GM10266 (cell line): Measurements from ENCODE around the gene KLHL3.

Source experiments
- DNase-seq: peaks from one replicate; pipeline ENCODE4 v3.0.0; 2012; ENCODE audit errors: extremely low spot score
- CTCF ChIP-seq: IDR thresholded peaks from 2 replicates; pipeline ENCODE4 v1.5.1; 2012; ENCODE audit warnings: mild to moderate bottlenecking, low read depth; ENCODE audit not compliant: control insufficient read depth, insufficient read depth; ENCODE audit errors: missing control alignments

KLHL3 gene

GRCh38 chr5:137666901-137667300 lies 69.0 kb downstream of the KLHL3 start:
- DNase-seq: no peak

DNA sequence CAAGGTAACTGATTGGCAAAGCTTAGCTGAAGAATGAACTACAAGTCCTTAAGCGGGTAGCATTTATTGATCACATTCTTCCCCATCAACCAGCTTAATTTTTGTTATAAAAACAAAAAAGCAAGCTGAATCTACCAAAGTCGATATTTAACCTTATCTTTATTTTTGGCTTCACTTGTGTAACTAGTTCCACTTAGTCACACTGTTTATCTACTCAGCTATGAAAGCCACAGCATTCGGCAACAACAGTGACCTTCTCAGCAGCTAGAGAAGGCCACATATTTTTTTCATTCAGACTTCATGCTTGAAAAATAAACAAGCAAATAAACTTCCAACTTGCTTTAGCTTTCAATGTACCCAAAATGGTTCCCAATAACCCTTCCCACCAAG lies 69.4 kb downstream of the KLHL3 start:
- TF ChIP-seq CTCF: no peak
- DNase-seq: no peak

More at GRCh38 chr5:137666901-137667300, 69.0 kb downstream of the KLHL3 start:
- TF ChIP-seq CTCF: no peak

DNA sequence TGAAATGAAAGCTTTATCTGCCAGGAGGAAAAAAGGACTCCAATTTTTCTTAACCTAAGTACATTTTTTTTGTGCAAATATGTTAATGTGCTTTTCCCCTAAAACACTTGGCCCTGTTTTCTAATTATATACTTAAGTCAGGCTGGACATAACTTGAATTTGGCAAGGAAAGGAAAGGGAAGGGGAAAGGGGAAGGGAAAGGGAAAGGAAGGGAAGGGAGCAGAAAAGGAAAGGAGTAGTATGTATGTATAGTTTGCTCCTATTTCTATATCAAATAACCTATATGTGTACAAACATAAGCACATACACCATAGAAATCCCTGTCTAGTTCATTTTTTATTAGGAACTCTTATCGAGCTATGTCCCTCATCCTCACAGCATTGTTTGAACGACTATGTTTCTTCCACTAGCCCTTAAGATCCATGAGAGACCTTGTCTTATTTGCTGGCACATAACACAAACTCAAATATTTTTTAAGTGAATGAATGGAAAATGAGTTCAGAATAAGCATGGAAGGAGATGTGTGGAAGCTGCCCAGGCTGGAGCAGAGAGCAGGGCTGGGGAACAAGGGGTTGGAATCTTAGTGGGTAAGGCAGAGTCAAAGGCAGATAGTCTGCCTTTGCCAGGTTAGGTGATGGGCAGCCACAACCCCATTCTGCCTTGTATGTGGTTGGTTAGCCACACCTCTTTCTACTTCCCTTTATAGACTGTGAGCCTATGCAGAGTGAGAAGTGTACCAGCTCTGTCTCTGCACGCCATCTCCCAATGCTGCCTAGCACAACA lies 70.0 kb downstream of the KLHL3 start:
- peak; percentile 51 for DNase-seq
- TF ChIP-seq CTCF: no peak

GRCh38 chr5:137660349-137660817 lies 75.5 kb downstream of the KLHL3 start:
- TF ChIP-seq CTCF: peak; percentile 79
- DNase-seq: peak; percentile 70

DNA sequence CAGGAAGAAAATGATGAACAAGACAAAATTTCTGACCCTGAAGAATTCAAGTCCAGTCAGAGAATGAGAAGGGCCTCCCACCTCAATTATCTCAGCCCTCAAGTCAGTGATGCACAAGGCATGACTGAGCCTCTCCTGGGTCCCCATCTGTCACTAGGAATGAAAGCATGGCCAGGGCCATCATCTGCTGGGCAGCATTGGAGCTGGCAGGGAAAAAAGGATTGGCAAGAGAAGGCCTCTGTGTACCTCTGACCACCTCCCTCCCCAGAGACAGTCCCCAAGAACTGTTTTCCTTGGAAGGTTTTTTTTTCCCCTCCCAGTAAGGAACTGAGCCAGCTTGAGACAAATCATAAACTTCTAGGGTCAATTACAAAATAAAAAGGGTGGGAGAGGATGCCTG lies 76.7 kb downstream of the KLHL3 start:
- DNase-seq: no peak
- TF ChIP-seq CTCF: no peak

GRCh38 chr5:137658324-137658723 lies 77.6 kb downstream of the KLHL3 start:
- no peak for TF ChIP-seq CTCF
- DNase-seq: no peak

- no peak for DNase-seq
- no peak for TF ChIP-seq CTCF
These were observed 78.8 kb downstream of the KLHL3 start for GRCh38 chr5:137657073-137657472.
